SK-N-MC (cell line): Measurements from ENCODE around the gene METTL16.

Experiments used
- EZH2 ChIP-seq: fragments of 200-600 bp; sonication (generic); IDR thresholded peaks from one replicate; pipeline ENCODE4 v1.6.1; 2017; ENCODE audit warnings: antibody characterized with exemption
- POLR2AphosphoS5 ChIP-seq: IDR thresholded peaks from 2 replicates; pipeline ENCODE4 v1.6.1; 2012; ENCODE audit warnings: mild to moderate bottlenecking, low read depth, low read length, borderline replicate concordance

DNA sequence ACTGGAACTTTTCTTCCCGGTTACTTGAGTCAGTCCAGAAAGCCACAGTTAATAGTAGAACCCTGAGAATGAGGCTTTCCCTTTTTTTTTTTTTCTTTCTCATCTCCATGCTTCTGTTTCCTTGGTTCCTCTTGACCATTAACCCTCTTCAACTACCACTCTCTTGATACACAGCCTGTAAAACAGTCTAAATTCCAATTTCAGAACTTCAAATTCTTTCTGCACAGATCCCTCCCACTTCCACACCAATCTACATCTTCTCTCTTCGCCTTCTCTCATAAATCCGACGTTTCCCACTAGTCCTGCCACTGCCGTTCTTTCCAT lies 588 bp downstream of the METTL16 start:
- TF ChIP-seq POLR2AphosphoS5 (no peak), EZH2 (no peak)
